Raji (cell line): ENCODE results near the gene PPT2.

Source experiments
- POLR2A ChIP-seq: IDR thresholded peaks from 2 replicates; pipeline ENCODE4 v1.6.1; 2011; ENCODE audit warnings: low read depth, low read length, control low read depth; ENCODE audit not compliant: insufficient read depth

PPT2 gene

GRCh38 chr6:32146287-32146686 lies 7.7 kb upstream of the PPT2 start:
- no peak for TF ChIP-seq POLR2A

- TF ChIP-seq POLR2A: no peak
These were observed 7.3 kb upstream of the PPT2 start for GRCh38 chr6:32146687-32147086.

GRCh38 chr6:32147401-32148132 lies 6.4 kb upstream of the PPT2 start:
- no peak for TF ChIP-seq POLR2A

GRCh38 chr6:32148289-32149091 lies 5.5 kb upstream of the PPT2 start:
- no peak for TF ChIP-seq POLR2A

GRCh38 chr6:32149092-32149755 lies 4.7 kb upstream of the PPT2 start:
- TF ChIP-seq POLR2A: no peak

- TF ChIP-seq POLR2A: no peak
These were observed 3.7 kb upstream of the PPT2 start for GRCh38 chr6:32149932-32150870.

- TF ChIP-seq POLR2A: no peak
These were observed 2.6 kb upstream of the PPT2 start for GRCh38 chr6:32151181-32151862.

GRCh38 chr6:32151863-32152768 lies 1.8 kb upstream of the PPT2 start, which contains the start of gene PRRT1:
PRRT1 (minus strand) TSS chr6:32151939; CDS start chr6:32151827, 112 bp downstream.
- TF ChIP-seq POLR2A: no peak

- TF ChIP-seq POLR2A: no peak
These were observed 975 bp upstream of the PPT2 start for GRCh38 chr6:32152769-32153563.

- peak; percentile 42; the same call in 1 of the 2 replicates for TF ChIP-seq POLR2A
These were observed 697 bp downstream of the PPT2 start for GRCh38 chr6:32154514-32155161.

GRCh38 chr6:32156891-32157290 lies 3.0 kb downstream of the PPT2 start:
- TF ChIP-seq POLR2A: no peak

GRCh38 chr6:32158052-32158451 lies 4.1 kb downstream of the PPT2 start:
- no peak for TF ChIP-seq POLR2A
